Stimulated activated CD4-positive, alpha-beta T cell treated with anti-CD3 and anti-CD28 coated beads, Interleukin-12 subunit alpha, Interleukin-12 subunit beta, amount 100 ng/mL, for 4 hours (primary cell): ENCODE measurements around the gene PCDHGA2.

Source experiments
- DNase-seq: peaks from one replicate; pipeline ENCODE4 v3.0.0-alpha.2; 2020

PCDHGA2 gene

DNA sequence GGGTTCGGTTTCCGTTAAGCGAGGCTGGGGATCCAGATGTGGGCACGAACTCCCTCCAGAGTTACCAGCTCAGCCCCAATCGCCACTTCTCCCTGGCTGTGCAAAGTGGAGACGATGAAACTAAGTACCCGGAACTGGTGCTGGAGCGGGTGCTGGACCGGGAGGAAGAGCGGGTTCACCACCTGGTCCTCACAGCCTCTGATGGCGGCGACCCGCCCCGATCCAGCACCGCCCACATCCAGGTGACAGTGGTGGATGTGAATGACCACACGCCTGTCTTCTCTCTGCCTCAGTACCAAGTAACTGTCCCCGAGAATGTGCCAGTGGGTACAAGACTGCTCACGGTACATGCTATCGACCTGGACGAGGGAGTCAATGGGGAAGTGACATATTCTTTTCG, 44.8 kb downstream of the PCDHGA2 start:
- no peak for DNase-seq

DNA sequence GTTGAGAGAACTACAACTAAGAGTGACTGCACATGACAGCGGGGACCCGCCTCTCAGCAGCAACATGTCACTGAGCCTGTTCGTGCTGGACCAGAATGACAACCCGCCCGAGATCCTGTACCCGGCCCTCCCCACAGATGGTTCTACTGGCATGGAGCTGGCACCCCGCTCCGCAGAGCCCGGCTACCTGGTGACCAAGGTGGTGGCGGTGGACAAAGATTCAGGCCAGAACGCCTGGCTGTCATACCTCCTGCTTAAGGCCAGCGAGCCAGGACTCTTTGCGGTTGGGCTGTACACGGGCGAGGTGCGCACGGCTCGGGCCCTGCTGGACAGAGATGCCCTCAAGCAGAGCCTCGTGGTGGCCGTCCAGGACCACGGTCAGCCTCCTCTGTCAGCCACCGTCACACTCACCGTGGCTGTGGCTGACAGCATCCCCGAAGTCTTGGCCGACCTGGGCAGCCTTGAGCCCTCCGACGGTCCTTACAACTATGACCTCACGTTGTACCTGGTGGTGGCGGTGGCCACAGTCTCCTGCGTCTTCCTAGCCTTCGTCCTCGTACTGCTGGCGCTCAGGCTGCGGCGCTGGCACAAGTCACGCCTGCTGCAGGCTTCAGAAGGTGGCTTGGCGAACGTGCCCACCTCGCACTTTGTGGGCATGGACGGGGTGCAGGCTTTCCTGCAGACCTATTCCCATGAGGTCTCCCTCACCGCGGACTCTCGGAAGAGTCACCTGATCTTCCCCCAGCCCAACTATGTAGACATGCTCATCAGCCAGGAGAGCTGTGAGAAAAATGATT, 46.1 kb downstream of the PCDHGA2 start:
- DNase-seq: no peak

DNA sequence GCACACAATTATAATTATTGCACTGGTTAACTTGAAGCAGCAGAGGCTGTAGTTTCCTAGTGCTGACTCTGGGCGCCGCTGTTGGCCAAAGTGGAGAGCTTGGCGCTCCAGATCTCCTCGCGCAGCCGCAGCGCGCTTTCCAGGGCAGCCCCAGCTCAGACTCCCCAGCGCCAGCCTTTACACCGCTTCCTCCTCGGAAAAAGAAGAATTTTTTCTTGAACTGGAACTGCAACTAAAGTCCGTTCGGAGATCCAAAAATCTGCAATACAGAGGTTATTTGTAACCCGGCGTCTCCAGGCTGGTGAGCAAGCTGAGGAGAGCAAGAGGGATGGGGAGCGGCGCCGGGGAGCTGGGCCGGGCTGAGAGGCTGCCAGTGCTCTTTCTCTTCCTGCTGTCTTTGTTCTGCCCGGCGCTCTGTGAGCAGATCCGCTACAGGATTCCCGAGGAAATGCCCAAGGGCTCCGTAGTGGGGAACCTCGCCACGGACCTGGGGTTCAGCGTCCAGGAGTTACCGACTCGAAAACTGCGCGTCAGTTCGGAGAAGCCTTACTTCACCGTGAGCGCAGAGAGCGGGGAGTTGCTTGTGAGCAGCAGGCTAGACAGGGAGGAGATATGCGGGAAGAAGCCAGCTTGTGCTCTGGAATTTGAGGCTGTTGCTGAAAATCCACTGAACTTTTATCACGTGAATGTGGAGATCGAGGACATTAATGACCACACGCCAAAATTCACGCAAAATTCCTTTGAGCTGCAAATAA, 49.2 kb downstream of the PCDHGA2 start, which contains the start of gene PCDHGB4:
PCDHGB4 (plus strand) TSS at position 142 of the 755 bp plus-strand sequence; CDS start at position 329, 187 bp downstream.
- peak; percentile 20 for DNase-seq

DNA sequence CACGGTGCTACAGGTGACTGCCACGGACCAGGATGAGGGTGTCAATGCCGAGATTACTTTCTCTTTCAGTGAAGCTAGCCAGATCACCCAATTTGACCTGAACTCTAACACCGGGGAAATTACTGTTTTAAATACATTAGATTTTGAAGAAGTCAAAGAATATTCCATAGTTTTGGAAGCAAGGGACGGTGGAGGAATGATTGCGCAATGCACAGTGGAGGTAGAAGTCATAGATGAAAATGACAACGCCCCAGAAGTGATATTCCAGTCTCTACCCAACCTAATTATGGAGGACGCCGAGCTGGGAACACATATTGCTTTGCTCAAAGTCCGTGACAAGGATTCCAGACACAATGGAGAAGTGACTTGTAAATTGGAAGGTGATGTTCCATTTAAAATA, 50.1 kb downstream of the PCDHGA2 start:
- DNase-seq: no peak

DNA sequence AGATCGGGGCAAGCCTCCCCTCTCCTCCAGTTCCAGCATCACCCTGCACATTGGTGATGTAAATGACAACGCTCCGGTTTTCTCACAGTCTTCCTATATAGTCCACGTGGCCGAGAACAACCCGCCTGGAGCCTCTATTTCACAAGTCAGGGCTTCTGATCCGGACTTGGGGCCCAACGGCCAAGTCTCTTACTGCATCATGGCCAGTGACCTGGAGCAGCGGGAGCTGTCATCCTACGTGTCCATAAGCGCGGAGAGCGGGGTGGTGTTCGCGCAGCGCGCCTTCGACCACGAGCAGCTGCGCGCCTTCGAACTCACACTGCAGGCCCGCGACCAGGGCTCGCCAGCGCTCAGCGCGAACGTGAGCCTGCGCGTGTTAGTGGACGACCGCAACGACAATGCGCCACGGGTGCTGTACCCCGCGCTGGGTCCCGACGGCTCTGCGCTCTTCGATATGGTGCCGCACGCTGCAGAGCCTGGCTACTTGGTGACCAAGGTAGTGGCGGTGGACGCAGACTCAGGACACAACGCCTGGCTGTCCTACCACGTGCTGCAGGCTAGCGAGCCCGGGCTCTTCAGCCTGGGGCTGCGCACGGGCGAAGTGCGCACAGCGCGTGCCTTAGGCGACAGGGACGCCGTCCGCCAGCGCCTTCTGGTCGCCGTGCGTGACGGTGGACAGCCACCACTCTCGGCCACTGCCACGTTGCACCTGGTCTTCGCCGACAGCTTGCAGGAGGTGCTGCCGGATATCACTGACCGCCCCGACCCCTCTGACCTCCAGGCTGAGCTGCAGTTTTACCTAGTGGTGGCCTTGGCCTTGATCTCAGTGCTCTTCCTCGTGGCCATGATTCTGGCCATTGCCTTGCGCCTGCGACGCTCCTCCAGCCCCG, 50.8 kb downstream of the PCDHGA2 start:
- DNase-seq: no peak

DNA sequence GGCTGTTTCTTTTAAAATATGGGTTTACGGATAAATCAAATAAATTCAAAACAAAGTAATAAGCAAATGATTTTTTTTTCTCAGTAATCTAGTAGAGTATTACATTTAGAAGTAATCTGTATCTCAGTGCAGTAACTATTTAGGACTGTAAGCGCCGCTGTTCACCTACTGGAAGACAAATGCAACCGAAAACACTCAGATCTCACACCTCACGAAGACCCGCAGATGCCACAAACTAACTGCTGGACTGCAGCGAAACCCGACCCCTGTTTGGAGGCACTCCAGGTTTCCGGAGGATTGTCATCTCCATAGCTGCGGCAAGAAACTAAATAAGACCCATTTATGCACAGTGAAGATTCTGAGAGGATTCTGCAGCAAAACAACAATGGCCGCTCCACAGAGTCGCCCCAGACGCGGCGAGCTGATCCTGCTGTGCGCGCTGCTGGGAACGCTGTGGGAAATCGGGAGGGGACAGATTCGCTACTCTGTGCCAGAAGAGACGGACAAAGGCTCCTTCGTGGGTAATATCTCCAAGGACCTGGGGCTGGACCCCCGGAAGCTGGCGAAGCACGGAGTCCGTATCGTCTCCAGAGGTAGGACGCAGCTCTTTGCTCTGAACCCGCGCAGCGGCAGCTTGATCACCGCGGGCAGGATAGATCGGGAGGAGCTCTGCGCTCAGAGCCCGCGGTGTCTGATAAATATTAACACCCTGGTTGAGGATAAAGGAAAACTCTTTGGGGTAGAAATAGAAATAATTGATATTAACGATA, 54.1 kb downstream of the PCDHGA2 start, which contains the start of gene PCDHGA8:
PCDHGA8 (plus strand) TSS at position 205 of the 770 bp plus-strand sequence; CDS start at position 386, 181 bp downstream.
- DNase-seq: no peak
